Stimulated activated CD8-positive, alpha-beta memory T cell treated with anti-CD3 and anti-CD28 coated beads, Interleukin-15, amount 100 ng/mL, for 48 hours (primary cell): ENCODE data around the gene ABL1.
"Not testable (repeated sequence)": the region's sequence is repeated elsewhere in the genome, so short reads cannot be mapped to it uniquely, and the experiment has no call there.

Experiments
- DNase-seq, 2 donors: peaks; one replicate each; pipeline ENCODE4 v3.0.0-alpha.2; 2020; ENCODE audit warnings: low read depth in 2 of 2

ABL1 gene

DNA sequence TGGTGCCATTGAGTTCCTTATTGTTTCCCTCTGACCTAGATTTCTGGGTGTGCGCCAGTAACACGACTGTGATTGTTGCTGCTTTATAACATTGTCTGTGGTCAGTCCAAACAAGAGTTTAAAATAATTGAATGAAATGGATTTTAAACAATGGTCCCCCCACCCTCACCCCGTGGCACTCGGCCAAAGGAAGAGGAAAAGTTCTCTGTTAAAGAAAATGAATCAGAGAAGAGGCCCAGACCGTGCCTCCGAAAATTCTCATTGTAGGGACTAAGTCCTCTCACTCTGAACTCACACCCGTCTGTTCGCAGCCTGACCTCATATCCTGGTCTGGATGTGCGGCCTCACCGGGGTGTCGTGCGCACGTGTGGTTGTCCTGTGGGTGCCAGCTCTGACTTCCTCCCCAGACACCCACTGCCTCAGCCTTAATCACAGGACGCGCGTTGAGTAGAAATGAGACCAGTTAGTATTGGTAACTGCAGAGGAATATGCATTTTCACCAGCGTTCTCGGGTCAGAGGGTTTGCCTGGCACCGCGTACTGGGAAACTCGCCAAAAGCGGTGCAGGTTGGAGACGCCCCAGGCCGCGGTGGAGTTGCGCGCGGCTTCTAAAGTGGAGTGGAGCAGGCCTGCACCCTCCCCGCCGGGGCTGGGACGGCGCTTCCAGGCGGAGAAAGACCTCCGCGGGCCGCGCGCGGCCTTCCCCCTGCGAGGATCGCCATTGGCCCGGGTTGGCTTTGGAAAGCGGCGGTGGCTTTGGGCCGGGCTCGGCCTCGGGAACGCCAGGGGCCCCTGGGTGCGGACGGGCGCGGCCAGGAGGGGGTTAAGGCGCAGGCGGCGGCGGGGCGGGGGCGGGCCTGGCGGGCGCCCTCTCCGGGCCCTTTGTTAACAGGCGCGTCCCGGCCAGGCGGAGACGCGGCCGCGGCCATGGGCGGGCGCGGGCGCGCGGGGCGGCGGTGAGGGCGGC lies at the start of gene ABL1:
ABL1 (plus strand) TSS at position 884 of the 966 bp plus-strand sequence. CDS start 193 bp downstream, outside the sequence.
- peak; percentile 73 to 79 for DNase-seq

- DNase-seq, result no peak
Observed at GRCh38 chr9:130785940-130786508, 49.0 kb upstream of the ABL1 start.

GRCh38 chr9:130786526-130786925 lies 48.5 kb upstream of the ABL1 start:
- no peak for DNase-seq

- no peak for DNase-seq
Observed at GRCh38 chr9:130789747-130790672, 45.0 kb upstream of the ABL1 start.

GRCh38 chr9:130791303-130791894 lies 43.7 kb upstream of the ABL1 start:
- DNase-seq, result no peak

GRCh38 chr9:130793589-130793988 lies 41.5 kb upstream of the ABL1 start:
- no peak for DNase-seq

DNA sequence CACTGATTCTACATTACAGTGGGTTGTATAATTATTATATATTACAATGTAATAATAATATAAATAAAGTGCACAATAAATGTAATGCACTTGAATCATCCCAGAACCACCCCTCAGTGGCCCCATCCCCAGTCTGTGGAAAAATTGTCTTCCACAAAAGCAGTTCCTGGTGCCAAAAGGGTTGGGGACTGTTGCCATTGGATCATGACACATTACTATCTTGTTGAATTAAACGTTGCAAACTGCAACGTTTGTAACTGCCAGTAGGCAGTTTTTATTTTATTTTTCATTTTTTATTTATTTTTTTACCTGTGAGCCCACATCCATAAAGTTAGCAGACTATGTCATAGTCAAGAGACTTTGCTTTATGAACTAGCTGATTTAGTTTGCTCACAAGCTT lies 41.0 kb upstream of the ABL1 start:
- DNase-seq, result not testable (repeated sequence)

DNA sequence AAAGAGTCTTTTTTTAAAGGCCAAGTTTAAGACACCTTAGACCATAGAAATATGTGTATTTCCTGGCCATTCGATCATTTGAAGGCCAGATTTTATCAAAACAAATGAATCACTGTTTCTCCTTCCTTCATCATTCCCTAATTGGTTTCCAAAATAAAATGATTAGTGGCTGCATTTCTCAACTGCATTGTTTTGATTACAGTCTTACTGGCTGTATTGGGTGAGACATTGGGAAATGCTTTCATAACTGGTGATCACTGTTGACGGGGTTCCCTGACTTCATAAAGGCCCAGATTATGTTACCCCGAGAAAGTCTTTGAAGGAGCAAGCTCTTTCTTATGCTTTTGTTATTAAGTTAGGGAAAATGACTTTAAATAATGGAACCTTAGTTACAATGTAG lies 40.6 kb upstream of the ABL1 start:
- not testable (repeated sequence) for DNase-seq

DNA sequence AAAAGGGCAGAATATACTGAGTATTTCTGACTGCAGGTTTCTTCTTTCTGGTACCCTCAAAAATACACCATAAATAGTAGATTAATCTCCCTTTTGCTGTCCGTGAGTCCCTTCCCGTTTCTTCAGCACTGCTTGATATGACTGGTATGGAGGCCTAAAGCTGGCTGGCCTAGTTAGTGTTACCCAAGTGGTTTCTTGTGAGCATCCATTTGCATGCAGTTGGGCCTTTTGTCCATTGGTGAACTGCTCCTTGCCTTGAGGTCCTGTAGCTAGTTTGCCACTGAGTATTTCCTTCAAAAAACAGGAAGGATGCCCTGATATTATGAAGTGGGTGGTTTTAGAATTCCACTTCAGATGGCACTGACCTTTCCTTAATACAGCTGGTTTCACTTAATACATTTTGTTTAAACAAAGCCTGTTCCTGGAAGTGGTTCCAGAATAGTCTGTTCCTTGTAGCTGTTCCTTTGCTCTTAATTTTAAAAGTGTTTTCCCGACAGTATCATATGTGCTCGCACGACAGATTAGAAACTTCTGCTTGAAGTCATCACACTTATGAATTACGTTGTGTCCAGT lies 40.0 kb upstream of the ABL1 start:
- no peak for DNase-seq

DNA sequence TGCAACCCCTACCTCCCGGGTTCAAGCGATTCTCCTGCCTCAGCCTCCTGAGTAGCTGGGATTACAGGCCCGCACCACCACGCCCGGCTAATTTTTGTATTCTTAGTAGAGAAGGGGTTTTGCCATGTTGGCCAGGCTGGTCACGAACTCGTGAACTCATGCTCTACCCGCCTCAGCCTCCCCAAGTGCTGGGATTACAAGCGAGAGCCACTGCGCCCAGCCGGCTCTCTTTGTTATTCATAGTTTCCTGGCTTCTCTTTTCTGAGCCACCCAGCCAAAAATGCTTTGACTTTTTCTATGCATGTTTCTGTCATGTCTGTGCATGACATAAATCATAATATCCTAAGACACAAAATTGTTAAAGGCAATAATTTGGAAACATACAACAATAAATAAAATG lies 31.9 kb upstream of the ABL1 start:
- not testable (repeated sequence) for DNase-seq

DNA sequence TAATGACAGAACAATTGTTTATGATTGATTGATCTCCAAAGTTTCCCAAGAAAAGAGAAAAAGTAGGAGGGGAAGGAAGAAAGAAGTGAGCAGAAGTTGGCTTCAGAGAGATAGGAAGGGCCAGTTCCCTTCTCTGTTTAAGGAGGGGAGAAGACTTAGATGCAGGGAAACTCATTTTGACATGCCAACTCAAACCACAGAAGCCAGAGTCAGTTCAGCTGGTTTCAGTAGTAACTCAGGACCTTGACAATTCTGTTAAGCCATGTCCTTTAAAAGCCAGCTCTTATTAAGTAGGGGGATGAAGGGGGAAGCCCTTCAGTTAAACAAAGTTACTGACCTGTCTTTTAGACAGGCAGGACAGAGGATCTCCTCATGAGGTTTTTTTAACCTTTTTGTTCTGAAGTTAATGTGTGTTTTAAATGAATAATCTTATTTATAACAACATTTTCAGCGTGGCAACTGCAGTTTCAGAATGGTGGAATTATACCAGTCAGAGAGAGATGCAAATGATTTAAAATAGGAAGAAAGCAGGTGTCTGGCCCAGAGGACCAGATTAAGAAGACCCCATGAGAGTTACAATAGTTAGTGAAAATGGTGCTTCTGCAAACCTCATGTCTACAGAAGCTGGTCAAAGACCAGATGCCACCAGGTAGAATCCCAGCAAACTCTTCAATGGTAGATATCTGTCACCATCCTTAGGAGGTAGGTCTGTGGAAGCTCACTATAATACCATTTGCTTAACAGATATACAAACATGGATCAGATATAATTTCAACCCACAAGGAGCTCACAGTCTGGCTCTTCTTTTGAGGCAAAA lies 29.3 kb upstream of the ABL1 start:
- no peak for DNase-seq

GRCh38 chr9:130806327-130806716 lies 28.7 kb upstream of the ABL1 start:
- no peak for DNase-seq

- DNase-seq, result no peak
Observed at GRCh38 chr9:130810609-130811136, 24.4 kb upstream of the ABL1 start.

DNA sequence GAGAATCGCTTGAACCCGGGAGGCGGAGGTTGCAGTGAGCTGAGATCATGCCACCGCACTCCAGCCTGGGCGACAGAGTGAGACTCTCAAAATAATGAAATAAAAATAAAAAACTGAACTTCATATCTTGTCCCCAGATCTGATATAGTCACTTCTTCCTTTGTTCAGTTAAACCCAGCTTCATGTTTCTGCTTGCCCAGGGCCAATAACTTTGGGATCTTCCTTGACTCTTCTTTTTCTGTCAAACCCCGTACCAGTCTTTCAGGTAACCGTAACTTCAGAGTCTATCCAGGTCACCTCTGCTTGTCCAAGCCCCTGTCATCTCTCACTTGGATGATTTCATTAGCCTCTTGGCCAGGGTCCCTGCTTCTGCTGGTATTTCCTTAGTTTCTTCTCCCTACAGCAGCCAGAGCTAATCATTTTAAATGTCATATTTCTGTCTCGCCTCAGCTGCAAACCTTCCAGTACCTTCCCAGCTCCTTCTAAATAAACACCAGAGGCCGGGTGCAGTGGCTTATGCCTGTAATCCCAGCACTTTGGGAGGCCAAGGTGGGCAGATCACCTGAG lies 19.7 kb upstream of the ABL1 start:
- DNase-seq, result no peak

DNA sequence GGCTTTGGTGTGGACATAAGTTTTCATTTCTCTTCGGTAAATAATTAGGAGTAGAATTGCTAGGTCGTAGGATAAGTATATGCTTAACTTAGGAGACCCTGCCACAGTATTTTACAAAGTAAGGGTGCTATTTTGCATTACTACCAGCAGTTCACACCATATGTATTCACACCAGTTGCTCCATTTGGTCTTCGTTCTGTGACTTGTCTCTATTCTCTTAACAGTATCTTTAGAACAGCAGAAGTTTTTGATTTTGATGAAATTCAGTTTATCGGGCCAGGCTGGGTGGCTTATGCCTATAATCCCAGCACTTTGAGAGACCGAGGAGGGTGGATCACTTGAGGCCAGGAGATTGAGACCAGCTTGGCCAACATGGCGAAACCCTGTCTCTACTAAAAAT lies 17.1 kb upstream of the ABL1 start:
- no peak for DNase-seq

DNA sequence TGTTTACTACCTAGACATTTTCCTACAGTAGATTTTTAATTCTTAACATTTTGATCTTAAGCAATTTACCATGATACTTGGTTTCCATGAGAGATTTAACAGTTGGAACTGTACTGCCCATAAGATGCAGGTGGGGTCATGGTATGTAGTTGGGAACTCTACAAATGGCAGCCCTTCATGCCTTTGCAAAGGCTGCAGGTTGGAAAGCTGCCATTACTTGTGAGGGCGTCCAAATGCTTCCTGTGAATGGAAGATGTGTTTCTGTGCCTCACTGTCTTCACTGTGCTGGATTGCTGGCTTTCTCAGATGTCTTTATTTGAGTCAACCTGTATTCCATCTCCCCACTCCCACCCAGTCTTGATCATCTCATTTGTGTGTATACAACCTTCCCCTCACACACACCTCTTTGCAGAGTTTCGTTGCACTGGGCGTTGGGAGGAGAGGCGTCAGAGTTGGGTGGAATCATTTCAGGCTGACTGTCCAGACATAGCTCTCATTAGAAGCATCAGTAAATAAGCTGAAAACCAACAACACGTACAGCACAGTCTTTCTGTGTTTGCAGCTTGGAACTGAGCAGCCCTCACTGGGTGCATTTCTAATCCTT lies 14.8 kb upstream of the ABL1 start:
- no peak for DNase-seq

DNA sequence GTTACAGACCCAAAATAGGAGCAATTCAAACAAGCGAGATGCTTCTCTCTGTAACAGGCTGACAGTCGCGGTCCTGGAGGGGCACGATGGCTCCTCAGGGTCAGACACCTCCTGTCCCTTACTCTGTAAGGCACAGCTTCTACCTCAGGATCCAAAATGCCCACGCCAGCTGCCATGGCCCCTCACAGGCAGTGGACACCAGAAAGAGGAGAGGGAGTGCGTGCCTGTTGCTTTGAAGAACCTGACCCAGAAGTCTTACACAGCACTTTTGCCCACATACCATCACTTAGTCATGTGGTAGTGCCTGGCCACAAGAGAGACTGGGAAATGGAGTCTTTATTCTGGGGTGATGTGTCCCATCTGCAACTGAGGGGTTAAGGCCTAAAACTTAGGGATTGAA lies 11.6 kb upstream of the ABL1 start:
- DNase-seq, result no peak

DNA sequence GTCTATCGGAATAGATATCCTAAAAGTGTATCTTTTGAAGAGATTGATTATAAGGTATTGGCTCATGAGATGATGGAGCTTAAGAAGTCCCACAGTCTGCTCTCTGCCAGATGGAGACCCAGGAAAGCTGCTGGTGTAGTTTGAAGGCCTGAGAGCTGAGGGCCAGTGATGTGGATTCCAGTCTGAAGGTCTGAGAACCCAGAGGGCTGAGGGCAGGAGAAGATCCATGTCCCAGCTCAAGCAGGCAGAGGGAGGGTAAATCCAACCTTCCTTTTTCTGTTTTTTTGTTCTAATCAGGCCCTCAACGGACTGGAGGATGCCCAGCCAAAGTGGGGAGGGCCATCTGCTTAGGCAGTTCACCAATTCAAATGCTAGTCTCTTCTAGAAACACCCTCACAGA lies 11.0 kb upstream of the ABL1 start:
- DNase-seq, result no peak

GRCh38 chr9:130824643-130825350 lies 10.3 kb upstream of the ABL1 start:
- no peak for DNase-seq
